ENCODE results near the gene PPP2R3C.

PPP2R3C gene

GRCh38 chr14:35133542-35134328, 11.9 kb upstream of the PPP2R3C start:
- no peak overlapping the region for H3K4me2 ChIP-seq (ENCODE audit: low read length)
- H3K27me3 ChIP-seq (ENCODE audit: control insufficient read depth, low read length) = no peaks in the 10 kb centered on the region
- no peaks in the 10 kb centered on the region for H3F3A ChIP-seq (ENCODE audit: control insufficient read depth, insufficient read depth)
- no peaks in the 10 kb centered on the region for H3K9me2 ChIP-seq (replicated peaks; ENCODE audit: control insufficient read depth, low read length)
- H3K27ac ChIP-seq (ENCODE audit: low read depth, low read length) = no peak overlapping the region
- H4K20me1 ChIP-seq (ENCODE audit: control insufficient read depth, insufficient read depth, low read depth, low read length) = no peaks in the 10 kb centered on the region
- no peaks in the 10 kb centered on the region for H3K9me3 ChIP-seq (ENCODE audit: control insufficient read depth, insufficient read depth, low read length)
- H3K36me3 ChIP-seq (ENCODE audit: control insufficient read depth, low read length) = peaks cover 25% of the 10 kb centered on the region
- TF ChIP-seq EZH2phosphoT487 (IDR thresholded peaks at IDR 0.05; ENCODE audit: borderline replicate concordance, low read length) = no peak
- TF ChIP-seq CTCF (IDR thresholded peaks at IDR 0.05; ENCODE audit: low read depth, low read length, poor library complexity, severe bottlenecking) = no peak
- H3K79me2 ChIP-seq (ENCODE audit: control insufficient read depth, low read length) = peaks cover 33% of the 10 kb centered on the region
- no peak overlapping the region for H3K4me3 ChIP-seq (ENCODE audit: low read length)
- H3K4me1 ChIP-seq (ENCODE audit: control insufficient read depth, low read length) = no peaks in the 10 kb centered on the region

- H3K27me3 ChIP-seq (ENCODE audit: control insufficient read depth, low read length) = no peaks in the 10 kb centered on the region
- H3K27ac ChIP-seq (ENCODE audit: low read depth, low read length) = no peak overlapping the region
- TF ChIP-seq CTCF (IDR thresholded peaks at IDR 0.05; ENCODE audit: low read depth, low read length, poor library complexity, severe bottlenecking) = no peak
- no peak for TF ChIP-seq EZH2phosphoT487 (IDR thresholded peaks at IDR 0.05; ENCODE audit: borderline replicate concordance, low read length)
- H3K4me1 ChIP-seq (ENCODE audit: control insufficient read depth, low read length) = peaks cover 39% of the 10 kb centered on the region
- H3K4me2 ChIP-seq (ENCODE audit: low read length) = peak overlapping the region; percentile 91
- no peaks in the 10 kb centered on the region; the same call in 1 of the 2 replicates for H3F3A ChIP-seq (ENCODE audit: control insufficient read depth, insufficient read depth)
- peaks cover 42% of the 10 kb centered on the region for H3K36me3 ChIP-seq (ENCODE audit: control insufficient read depth, low read length)
- H3K9me3 ChIP-seq (ENCODE audit: control insufficient read depth, insufficient read depth, low read length) = no peaks in the 10 kb centered on the region
- peak overlapping the region; percentile 92 for H3K4me3 ChIP-seq (ENCODE audit: low read length)
- H3K9me2 ChIP-seq (replicated peaks; ENCODE audit: control insufficient read depth, low read length) = no peaks in the 10 kb centered on the region
- no peaks in the 10 kb centered on the region for H4K20me1 ChIP-seq (ENCODE audit: control insufficient read depth, insufficient read depth, low read depth, low read length)
- peaks cover 72% of the 10 kb centered on the region for H3K79me2 ChIP-seq (ENCODE audit: control insufficient read depth, low read length)
Observed at GRCh38 chr14:35124127-35124526, 2.3 kb upstream of the PPP2R3C start.

- Histone ChIP-seq H3K4me3 (ENCODE audit: low read length) (peak overlapping the region; percentile 92), H4K20me1 (ENCODE audit: control insufficient read depth, insufficient read depth, low read depth, low read length) (no peaks in the 10 kb centered on the region), H3K36me3 (ENCODE audit: control insufficient read depth, low read length) (peaks cover 38% of the 10 kb centered on the region), H3K9me2 (replicated peaks; ENCODE audit: control insufficient read depth, low read length) (no peaks in the 10 kb centered on the region), H3K27ac (ENCODE audit: low read depth, low read length) (peak overlapping the region; percentile 92), H3K4me1 (ENCODE audit: control insufficient read depth, low read length) (peaks cover 39% of the 10 kb centered on the region), H3K27me3 (ENCODE audit: control insufficient read depth, low read length) (no peaks in the 10 kb centered on the region), H3K9me3 (ENCODE audit: control insufficient read depth, insufficient read depth, low read length) (no peaks in the 10 kb centered on the region), H3F3A (ENCODE audit: control insufficient read depth, insufficient read depth) (peaks cover 1% of the 10 kb centered on the region; the same call in 1 of the 2 replicates), H3K4me2 (ENCODE audit: low read length) (peak overlapping the region; percentile 91), H3K79me2 (ENCODE audit: control insufficient read depth, low read length) (peaks cover 64% of the 10 kb centered on the region)
- no peak for TF ChIP-seq CTCF (IDR thresholded peaks at IDR 0.05; ENCODE audit: low read depth, low read length, poor library complexity, severe bottlenecking)
- no peak for TF ChIP-seq EZH2phosphoT487 (IDR thresholded peaks at IDR 0.05; ENCODE audit: borderline replicate concordance, low read length)
Observed at GRCh38 chr14:35123388-35123703, 1.6 kb upstream of the PPP2R3C start.

Measured in DOHH2 (cell line).